ENCODE measurements around the gene KIAA2012.

KIAA2012 gene

GRCh38 chr2:202072737-202073401, at the start of gene KIAA2012:
KIAA2012 (plus strand) TSS chr2:202073255; CDS start chr2:202073628, 373 bp downstream.
- DNase-seq (ENCODE audit: low spot score) = no peak

- no peak for DNase-seq (ENCODE audit: low spot score)
These were observed 49.2 kb upstream of the KIAA2012 start for GRCh38 chr2:202023904-202024266.

- no peak for DNase-seq (ENCODE audit: low spot score)
These were observed 48.2 kb upstream of the KIAA2012 start for GRCh38 chr2:202024871-202025270.

- no peak for DNase-seq (ENCODE audit: low spot score)
These were observed 47.2 kb upstream of the KIAA2012 start for GRCh38 chr2:202025816-202026215.

GRCh38 chr2:202026507-202026906, 46.5 kb upstream of the KIAA2012 start:
- DNase-seq (ENCODE audit: low spot score) = no peak

GRCh38 chr2:202030691-202031090, 42.4 kb upstream of the KIAA2012 start:
- DNase-seq (ENCODE audit: low spot score) = peak; percentile 22

- no peak for DNase-seq (ENCODE audit: low spot score)
These were observed 41.7 kb upstream of the KIAA2012 start for GRCh38 chr2:202031246-202031951.

GRCh38 chr2:202032846-202033316, 40.2 kb upstream of the KIAA2012 start:
- DNase-seq (ENCODE audit: low spot score) = peak; percentile 56

- DNase-seq (ENCODE audit: low spot score) = peak; percentile 94
These were observed 39.5 kb upstream of the KIAA2012 start, which contains the start of gene FZD7 for GRCh38 chr2:202033317-202034248. FZD7 (plus strand) TSS chr2:202033855; CDS start chr2:202034648, 793 bp downstream.

- peak; percentile 60 for DNase-seq (ENCODE audit: low spot score)
These were observed 38.6 kb upstream of the KIAA2012 start for GRCh38 chr2:202034249-202035088.

GRCh38 chr2:202035089-202035940, 37.7 kb upstream of the KIAA2012 start:
- DNase-seq (ENCODE audit: low spot score) = peak; percentile 53

GRCh38 chr2:202035941-202036372, 37.1 kb upstream of the KIAA2012 start:
- no peak for DNase-seq (ENCODE audit: low spot score)

- no peak for DNase-seq (ENCODE audit: low spot score)
These were observed 36.4 kb upstream of the KIAA2012 start for GRCh38 chr2:202036601-202037037.

- DNase-seq (ENCODE audit: low spot score) = no peak
These were observed 36.0 kb upstream of the KIAA2012 start for GRCh38 chr2:202037086-202037485.

- DNase-seq (ENCODE audit: low spot score) = peak; percentile 37
These were observed 34.4 kb upstream of the KIAA2012 start for GRCh38 chr2:202038471-202039277.

GRCh38 chr2:202039278-202040078, 33.6 kb upstream of the KIAA2012 start:
- DNase-seq (ENCODE audit: low spot score) = no peak

- no peak for DNase-seq (ENCODE audit: low spot score)
These were observed 32.8 kb upstream of the KIAA2012 start for GRCh38 chr2:202040079-202040844.

GRCh38 chr2:202042444-202042843, 30.6 kb upstream of the KIAA2012 start:
- no peak for DNase-seq (ENCODE audit: low spot score)
